ENCODE measurements around the gene KCNK1. TPM values are rescaled to one million over a fixed set of nuclear protein-coding genes. Genes with fewer than 3 reads are reported as not detected.

KCNK1 gene
- total RNA-seq, 4 donors from 2014 or later: 0.88 to 1.7 (median 0.98) TPM; not detected in 1

DNA sequence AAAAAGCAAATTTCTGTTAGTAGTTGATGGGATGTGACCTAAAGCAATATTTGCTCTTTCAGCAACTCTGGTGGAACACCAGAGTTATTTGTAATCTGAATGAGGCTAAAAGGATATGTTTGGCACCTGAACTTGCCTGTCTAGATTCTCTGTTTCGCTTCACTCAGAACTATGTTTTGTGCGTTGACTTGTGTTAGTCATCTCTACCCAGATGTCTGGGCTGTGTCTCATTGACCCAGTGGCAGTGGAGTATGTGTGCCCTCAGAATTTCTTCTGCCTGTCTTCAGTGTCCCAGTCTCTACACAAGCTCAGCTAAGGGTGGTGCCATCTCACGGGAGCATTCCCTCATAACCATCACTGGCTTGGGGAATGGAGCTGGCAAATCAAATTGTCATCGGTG is 13.9 kb downstream of the KCNK1 start:
- TF ChIP-seq, protein P1, sequence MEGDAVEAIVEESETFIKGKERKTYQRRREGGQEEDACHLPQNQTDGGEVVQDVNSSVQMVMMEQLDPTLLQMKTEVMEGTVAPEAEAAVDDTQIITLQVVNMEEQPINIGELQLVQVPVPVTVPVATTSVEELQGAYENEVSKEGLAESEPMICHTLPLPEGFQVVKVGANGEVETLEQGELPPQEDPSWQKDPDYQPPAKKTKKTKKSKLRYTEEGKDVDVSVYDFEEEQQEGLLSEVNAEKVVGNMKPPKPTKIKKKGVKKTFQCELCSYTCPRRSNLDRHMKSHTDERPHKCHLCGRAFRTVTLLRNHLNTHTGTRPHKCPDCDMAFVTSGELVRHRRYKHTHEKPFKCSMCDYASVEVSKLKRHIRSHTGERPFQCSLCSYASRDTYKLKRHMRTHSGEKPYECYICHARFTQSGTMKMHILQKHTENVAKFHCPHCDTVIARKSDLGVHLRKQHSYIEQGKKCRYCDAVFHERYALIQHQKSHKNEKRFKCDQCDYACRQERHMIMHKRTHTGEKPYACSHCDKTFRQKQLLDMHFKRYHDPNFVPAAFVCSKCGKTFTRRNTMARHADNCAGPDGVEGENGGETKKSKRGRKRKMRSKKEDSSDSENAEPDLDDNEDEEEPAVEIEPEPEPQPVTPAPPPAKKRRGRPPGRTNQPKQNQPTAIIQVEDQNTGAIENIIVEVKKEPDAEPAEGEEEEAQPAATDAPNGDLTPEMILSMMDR (IDR thresholded peaks at IDR 0.05; ENCODE audit: low read depth): no peak

DNA sequence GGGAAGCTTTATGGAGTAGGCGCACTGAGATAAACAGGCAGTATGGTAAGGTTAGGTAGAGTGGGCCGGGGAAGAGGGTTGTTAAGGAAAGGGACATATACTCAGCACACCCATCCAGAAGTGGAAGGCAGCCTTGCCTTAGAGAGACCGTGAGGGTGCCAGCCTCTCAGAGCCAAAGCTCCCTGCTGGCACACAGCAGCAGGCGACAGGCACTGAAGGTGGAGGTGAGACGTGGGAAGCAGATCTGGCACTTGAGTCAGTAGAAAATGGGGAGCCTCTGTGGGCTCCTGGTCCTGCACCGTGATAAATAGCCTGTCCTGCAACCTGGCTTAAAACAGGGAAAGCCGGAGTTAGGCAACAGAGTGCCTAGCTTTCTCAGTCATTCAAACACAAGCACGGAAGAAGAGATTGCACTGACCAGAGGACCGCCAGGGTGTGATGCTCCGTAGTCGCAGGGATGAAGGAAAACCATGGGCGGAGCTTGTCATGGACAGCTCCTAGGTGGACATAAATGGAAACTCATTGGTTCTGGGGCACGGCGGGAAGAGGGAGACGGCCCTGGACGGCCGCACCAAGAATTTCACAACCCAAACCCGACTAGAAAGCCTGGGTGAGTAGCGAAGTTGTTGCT is 15.5 kb downstream of the KCNK1 start:
- TF ChIP-seq, protein P1 (IDR thresholded peaks at IDR 0.05; ENCODE audit: low read depth): no peak

- TF ChIP-seq, protein P1 (IDR thresholded peaks at IDR 0.05; ENCODE audit: low read depth): no peak
These were observed 18.0 kb downstream of the KCNK1 start for GRCh38 chr1:233631810-233632405.

- TF ChIP-seq, protein P1 (IDR thresholded peaks at IDR 0.05; ENCODE audit: low read depth): no peak
These were observed 18.5 kb downstream of the KCNK1 start for GRCh38 chr1:233632436-233632835.

- TF ChIP-seq, protein P1 (IDR thresholded peaks at IDR 0.05; ENCODE audit: low read depth): no peak
These were observed 22.0 kb downstream of the KCNK1 start for GRCh38 chr1:233635765-233636502.

- TF ChIP-seq, protein P1 (IDR thresholded peaks at IDR 0.05; ENCODE audit: low read depth): no peak
These were observed 22.6 kb downstream of the KCNK1 start for GRCh38 chr1:233636503-233636877.

- TF ChIP-seq, protein P1 (IDR thresholded peaks at IDR 0.05; ENCODE audit: low read depth): no peak
These were observed 24.6 kb downstream of the KCNK1 start for GRCh38 chr1:233638513-233638912.

All from subcutaneous adipose tissue (tissue), 4 donors.